Panc1 (cell line): ENCODE measurements around the gene PPP1R1C.

Experiments used
- CTCF ChIP-seq: fragments of 450-650 bp; IDR thresholded peaks from 2 replicates; pipeline ENCODE4 v1.5.1; 2017; ENCODE audit warnings: mild to moderate bottlenecking
- POLR2AphosphoS5 ChIP-seq: IDR thresholded peaks from 2 replicates; pipeline ENCODE4 v1.6.1; 2012; ENCODE audit warnings: mild to moderate bottlenecking, low read depth, low read length, moderate library complexity
- REST ChIP-seq, 2 experiments: IDR thresholded peaks; 2 replicates each; pipeline ENCODE4 v1.6.1; 2011 to 2012; ENCODE audit warnings: low read depth in 2 of 2, control low read depth in 1 of 2, low read length in 1 of 2, mild to moderate bottlenecking in 1 of 2, moderate library complexity in 1 of 2; ENCODE audit not compliant: insufficient read depth in 1 of 2
- SIN3A ChIP-seq: IDR thresholded peaks from 2 replicates; pipeline ENCODE4 v1.6.1; 2012; ENCODE audit warnings: low read depth, mild to moderate bottlenecking, low read length, moderate library complexity, borderline replicate concordance; ENCODE audit not compliant: insufficient read depth
- TCF7L2 ChIP-seq: IDR thresholded peaks from 2 replicates; pipeline ENCODE4 v1.6.1; 2011; ENCODE audit warnings: mild to moderate bottlenecking, low read depth, low read length, inconsistent platforms

DNA sequence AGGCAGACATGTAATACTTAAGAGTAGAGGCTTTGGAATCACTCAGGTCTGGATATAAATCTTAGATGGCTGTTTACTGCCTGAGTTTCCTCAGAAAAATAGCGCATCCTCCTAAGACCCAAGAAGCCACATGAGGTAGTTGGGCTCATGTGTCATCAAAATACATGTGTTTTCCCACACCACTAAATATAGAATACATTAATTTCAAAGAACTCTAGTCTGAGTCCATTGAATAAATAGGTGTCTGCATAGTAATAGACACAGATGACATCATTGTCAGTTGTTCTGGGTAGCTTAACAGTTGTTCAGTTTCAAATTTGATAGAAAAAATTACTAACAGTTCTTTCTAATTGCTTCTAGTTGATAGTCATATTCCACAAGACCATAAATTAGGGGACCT is 9.6 kb downstream of the PPP1R1C start:
- TF ChIP-seq CTCF (no peak), SIN3A (no peak), POLR2AphosphoS5 (no peak), TCF7L2 (no peak), REST (IDR thresholded peaks at IDR 0.05; ENCODE audit: insufficient read depth in 1 of 2, low read depth in 2 of 2, low read length in 1 of 2) (no peak)
